Stimulated activated CD4-positive, alpha-beta T cell treated with anti-CD3 and anti-CD28 coated beads, TNF-alpha, amount 100 ng/mL, for 24 hours (primary cell): ENCODE results near the gene WRNIP1.
"Not testable (repeated sequence)": the region's sequence is repeated elsewhere in the genome, so short reads cannot be mapped to it uniquely, and the experiment has no call there.

ENCODE experiments used
- DNase-seq, 3 experiments: peaks; one replicate each; pipeline ENCODE4 v3.0.0-alpha.2; 2020; ENCODE audit warnings: low read depth in 3 of 3

Gene WRNIP1

GRCh38 chr6:2784061-2784460 lies 18.9 kb downstream of the WRNIP1 start:
- DNase-seq, result no peak

GRCh38 chr6:2784930-2785329 lies 19.7 kb downstream of the WRNIP1 start:
- DNase-seq, result no peak

- no peak for DNase-seq
These were observed 21.1 kb downstream of the WRNIP1 start for GRCh38 chr6:2786269-2786668.

- DNase-seq, result peak in 1 of 3 experiments; percentile 47
These were observed 25.6 kb downstream of the WRNIP1 start for GRCh38 chr6:2790588-2791449.

- no peak for DNase-seq
These were observed 26.3 kb downstream of the WRNIP1 start for GRCh38 chr6:2791450-2791974.

GRCh38 chr6:2792330-2793110 lies 27.3 kb downstream of the WRNIP1 start:
- DNase-seq, result no peak

GRCh38 chr6:2793534-2794151 lies 28.4 kb downstream of the WRNIP1 start:
- peak in 1 of 3 experiments; percentile 24 for DNase-seq

GRCh38 chr6:2794171-2794730 lies 29.1 kb downstream of the WRNIP1 start:
- DNase-seq, result no peak

GRCh38 chr6:2795162-2795561 lies 30.0 kb downstream of the WRNIP1 start:
- no peak for DNase-seq

- DNase-seq, result no peak
These were observed 30.8 kb downstream of the WRNIP1 start for GRCh38 chr6:2795956-2796355.

GRCh38 chr6:2796861-2797260 lies 31.7 kb downstream of the WRNIP1 start:
- DNase-seq, result no peak

- no peak for DNase-seq
These were observed 32.4 kb downstream of the WRNIP1 start for GRCh38 chr6:2797564-2798031.

GRCh38 chr6:2798586-2799134 lies 33.5 kb downstream of the WRNIP1 start:
- no peak for DNase-seq

- DNase-seq, result no peak
These were observed 34.8 kb downstream of the WRNIP1 start for GRCh38 chr6:2799936-2800527.

- no peak for DNase-seq
These were observed 35.5 kb downstream of the WRNIP1 start for GRCh38 chr6:2800552-2801316.

- not testable (repeated sequence) for DNase-seq
These were observed 36.5 kb downstream of the WRNIP1 start for GRCh38 chr6:2801687-2802086.

- DNase-seq, result no peak
These were observed 37.4 kb downstream of the WRNIP1 start for GRCh38 chr6:2802521-2803060.

GRCh38 chr6:2803731-2804429 lies 38.7 kb downstream of the WRNIP1 start:
- DNase-seq, result no peak

GRCh38 chr6:2804516-2804915 lies 39.3 kb downstream of the WRNIP1 start:
- no peak for DNase-seq
